MM.1S (cell line): ENCODE measurements around the gene EP400.

ENCODE experiments used
- DNase-seq: peaks from one replicate; pipeline ENCODE4 v3.0.0-alpha.2; 2015
- H2AFZ ChIP-seq: fragments of 300-600 bp; sonication (generic); 2 replicates; pipeline ENCODE4 v1.6.0; 2016; ENCODE audit warnings: antibody characterized with exemption, low read length
- H3F3A ChIP-seq: fragments of 300-600 bp; sonication (generic); 2 replicates; pipeline ENCODE4 v1.6.1; 2016; ENCODE audit warnings: mild to moderate bottlenecking, antibody characterized with exemption, low read length, moderate library complexity, mixed read lengths; ENCODE audit not compliant: insufficient read depth
- H3K27ac ChIP-seq: fragments of 300-600 bp; sonication (generic); 2 replicates; pipeline ENCODE4 v1.5.1; 2016; ENCODE audit warnings: mild to moderate bottlenecking, low read length
- H3K27me3 ChIP-seq: fragments of 300-600 bp; sonication (generic); replicated peaks from 2 replicates; pipeline ENCODE4 v1.6.0; 2016; ENCODE audit warnings: low read length; ENCODE audit not compliant: insufficient read depth
- H3K36me3 ChIP-seq: fragments of 300-600 bp; sonication (generic); replicated peaks from 2 replicates; pipeline ENCODE4 v1.6.1; 2016; ENCODE audit warnings: mild to moderate bottlenecking, low read length, mixed read lengths; ENCODE audit not compliant: insufficient read depth
- H3K4me1 ChIP-seq: fragments of 300-600 bp; sonication (generic); 2 replicates; pipeline ENCODE4 v1.6.1; 2016; ENCODE audit warnings: low read length, mixed read lengths
- H3K4me2 ChIP-seq: fragments of 300-600 bp; sonication (generic); 2 replicates; pipeline ENCODE4 v1.6.0; 2016; ENCODE audit warnings: low read depth, low read length
- H3K4me3 ChIP-seq: fragments of 300-600 bp; sonication (generic); 2 replicates; pipeline ENCODE4 v1.5.1; 2016; ENCODE audit warnings: low read length, mixed read lengths
- H3K79me2 ChIP-seq: fragments of 300-600 bp; sonication (generic); 2 replicates; pipeline ENCODE4 v1.6.1; 2016; ENCODE audit warnings: mixed run types, low read length, mixed read lengths
- H3K9ac ChIP-seq: fragments of 300-600 bp; sonication (generic); 2 replicates; pipeline ENCODE4 v1.6.1; 2016; ENCODE audit warnings: low read length, mixed read lengths
- H3K9me2 ChIP-seq: fragments of 300-600 bp; sonication (generic); replicated peaks from 2 replicates; pipeline ENCODE4 v1.6.1; 2016; ENCODE audit warnings: mild to moderate bottlenecking, low read length, mixed read lengths; ENCODE audit not compliant: insufficient read depth
- H3K9me3 ChIP-seq: fragments of 300-600 bp; sonication (generic); replicated peaks from 2 replicates; pipeline ENCODE4 v1.6.1; 2016; ENCODE audit warnings: mild to moderate bottlenecking, low read length, mixed read lengths; ENCODE audit not compliant: insufficient read depth
- H4K20me1 ChIP-seq: fragments of 300-600 bp; sonication (generic); 2 replicates; pipeline ENCODE4 v1.6.1; 2016; ENCODE audit warnings: mild to moderate bottlenecking, low read length, moderate library complexity, mixed read lengths; ENCODE audit not compliant: insufficient read depth
- EZH2 ChIP-seq: fragments of 300-600 bp; sonication (generic); optimal IDR thresholded peaks from 2 replicates; pipeline ENCODE3; 2017; ENCODE audit warnings: low read depth, mild to moderate bottlenecking, antibody characterized with exemption, low read length, mixed read lengths
- EZH2phosphoT487 ChIP-seq: fragments of 300-600 bp; sonication (generic); IDR thresholded peaks from 2 replicates; pipeline ENCODE4 v1.6.1; 2018; ENCODE audit warnings: antibody characterized with exemption, low read length
- TF ChIP-seq, protein P1 (sequence below): fragments of 300-600 bp; sonication (generic); IDR thresholded peaks from 2 replicates; pipeline ENCODE4 v1.5.1; 2016; ENCODE audit warnings: antibody characterized with exemption, low read length, mixed read lengths

The EP400 gene

DNA sequence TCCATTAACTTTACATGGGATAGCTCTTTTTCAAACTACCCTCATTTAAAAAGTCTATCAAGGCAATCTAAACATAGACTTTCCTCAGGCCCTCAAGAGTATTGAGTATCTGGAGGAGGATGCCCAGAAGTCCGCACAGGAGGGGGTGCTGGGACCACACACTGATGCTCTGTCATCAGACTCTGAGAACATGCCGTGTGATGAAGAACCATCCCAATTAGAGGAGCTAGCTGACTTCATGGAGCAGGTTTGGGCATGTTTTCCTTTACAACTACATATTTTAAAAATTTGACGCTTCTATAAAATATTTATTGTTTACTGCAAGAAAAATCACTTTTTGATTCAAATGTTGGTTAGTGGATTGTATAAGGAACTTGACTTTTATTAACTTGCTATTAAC lies 93.5 kb downstream of the EP400 start:
- TF ChIP-seq, protein P1, sequence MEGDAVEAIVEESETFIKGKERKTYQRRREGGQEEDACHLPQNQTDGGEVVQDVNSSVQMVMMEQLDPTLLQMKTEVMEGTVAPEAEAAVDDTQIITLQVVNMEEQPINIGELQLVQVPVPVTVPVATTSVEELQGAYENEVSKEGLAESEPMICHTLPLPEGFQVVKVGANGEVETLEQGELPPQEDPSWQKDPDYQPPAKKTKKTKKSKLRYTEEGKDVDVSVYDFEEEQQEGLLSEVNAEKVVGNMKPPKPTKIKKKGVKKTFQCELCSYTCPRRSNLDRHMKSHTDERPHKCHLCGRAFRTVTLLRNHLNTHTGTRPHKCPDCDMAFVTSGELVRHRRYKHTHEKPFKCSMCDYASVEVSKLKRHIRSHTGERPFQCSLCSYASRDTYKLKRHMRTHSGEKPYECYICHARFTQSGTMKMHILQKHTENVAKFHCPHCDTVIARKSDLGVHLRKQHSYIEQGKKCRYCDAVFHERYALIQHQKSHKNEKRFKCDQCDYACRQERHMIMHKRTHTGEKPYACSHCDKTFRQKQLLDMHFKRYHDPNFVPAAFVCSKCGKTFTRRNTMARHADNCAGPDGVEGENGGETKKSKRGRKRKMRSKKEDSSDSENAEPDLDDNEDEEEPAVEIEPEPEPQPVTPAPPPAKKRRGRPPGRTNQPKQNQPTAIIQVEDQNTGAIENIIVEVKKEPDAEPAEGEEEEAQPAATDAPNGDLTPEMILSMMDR: no peak
- TF ChIP-seq EZH2phosphoT487 (no peak), EZH2 (no peak)
- Histone ChIP-seq H3K9me2 (no peaks in the 10 kb centered on the region), H3F3A (no peaks in the 10 kb centered on the region), H3K4me1 (no peaks in the 10 kb centered on the region), H3K27ac (no peak overlapping the region), H3K9ac (no peak overlapping the region), H3K4me3 (no peak overlapping the region), H3K9me3 (no peaks in the 10 kb centered on the region), H3K79me2 (no peaks in the 10 kb centered on the region), H3K36me3 (no peaks in the 10 kb centered on the region), H4K20me1 (no peaks in the 10 kb centered on the region), H3K4me2 (no peak overlapping the region), H2AFZ (no peak overlapping the region), H3K27me3 (no peaks in the 10 kb centered on the region)
- DNase-seq: no peak

DNA sequence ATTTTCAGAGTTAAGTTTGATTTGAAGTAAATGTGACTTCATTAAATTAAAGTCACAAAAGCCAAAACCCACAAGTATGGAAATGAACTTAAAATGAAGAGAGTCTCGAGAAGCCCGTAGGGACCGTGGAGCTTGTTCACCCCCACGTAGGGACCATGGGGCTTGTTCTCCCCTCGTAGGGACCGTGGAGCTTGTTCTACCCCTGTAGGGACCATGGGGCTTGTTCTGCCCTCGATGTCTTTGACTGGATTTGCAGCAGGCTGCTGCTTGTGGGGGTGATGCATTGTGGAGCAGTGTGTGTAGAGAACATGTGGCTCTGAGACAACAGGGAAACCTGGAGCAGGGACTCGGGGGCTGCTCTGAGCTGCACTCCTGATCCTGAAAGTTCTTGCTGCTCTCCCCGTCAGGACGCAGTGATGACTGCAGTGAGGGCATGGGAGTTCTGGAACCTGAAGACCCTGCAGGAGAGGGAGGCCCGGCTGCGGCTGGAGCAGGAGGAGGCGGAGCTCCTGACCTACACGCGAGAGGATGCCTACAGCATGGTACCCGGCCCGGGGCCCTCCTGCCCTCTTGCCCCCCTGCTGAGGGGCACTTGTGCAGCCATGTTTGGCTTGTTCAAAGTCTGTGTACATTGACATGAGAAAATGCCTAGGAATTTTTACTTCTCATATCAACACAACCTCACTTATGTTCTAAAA lies 94.2 kb downstream of the EP400 start:
- H3K9ac ChIP-seq: no peak overlapping the region
- no peaks in the 10 kb centered on the region for H3K36me3 ChIP-seq
- no peak for TF ChIP-seq EZH2phosphoT487
- TF ChIP-seq, protein P1: no peak
- no peak for TF ChIP-seq EZH2
- DNase-seq: no peak
- H3K79me2 ChIP-seq: no peaks in the 10 kb centered on the region
- no peak overlapping the region for H3K4me2 ChIP-seq
- H3F3A ChIP-seq: no peaks in the 10 kb centered on the region
- no peaks in the 10 kb centered on the region for H3K9me3 ChIP-seq
- H2AFZ ChIP-seq: no peak overlapping the region
- no peaks in the 10 kb centered on the region for H3K27me3 ChIP-seq
- no peak overlapping the region for H3K27ac ChIP-seq
- H4K20me1 ChIP-seq: no peaks in the 10 kb centered on the region
- H3K9me2 ChIP-seq: no peaks in the 10 kb centered on the region
- no peaks in the 10 kb centered on the region for H3K4me1 ChIP-seq
- H3K4me3 ChIP-seq: no peak overlapping the region

DNA sequence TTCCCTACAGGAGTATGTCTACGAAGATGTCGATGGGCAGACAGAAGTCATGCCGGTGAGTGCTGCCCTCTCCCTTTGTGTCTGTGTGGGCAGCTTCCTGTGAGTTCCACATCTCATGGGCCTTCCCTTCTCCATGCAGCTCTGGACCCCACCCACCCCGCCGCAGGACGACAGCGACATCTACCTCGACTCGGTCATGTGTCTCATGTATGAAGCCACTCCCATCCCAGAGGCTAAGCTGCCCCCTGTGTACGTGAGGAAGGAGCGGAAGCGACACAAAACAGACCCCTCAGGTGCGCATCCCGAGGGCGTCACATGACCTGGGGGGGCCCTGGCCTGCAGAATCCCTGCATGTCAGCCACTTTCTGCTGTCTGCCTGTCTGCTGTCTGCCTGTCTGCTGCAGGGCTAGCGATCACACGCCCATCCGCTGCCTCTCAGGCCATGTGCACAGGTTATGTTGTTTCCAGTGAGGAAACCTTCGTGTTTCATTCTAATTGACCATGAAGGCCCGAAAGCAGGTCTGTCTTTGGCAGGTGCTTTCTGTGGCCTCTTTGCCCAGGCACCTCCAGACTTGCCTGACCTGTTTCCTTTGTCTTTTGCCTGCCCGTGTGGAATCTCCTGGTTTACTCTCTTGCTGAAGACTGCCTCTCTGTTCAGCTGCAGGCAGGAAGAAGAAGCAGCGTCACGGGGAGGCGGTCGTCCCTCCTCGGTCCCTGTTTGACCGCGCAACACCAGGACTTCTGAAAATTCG lies 95.1 kb downstream of the EP400 start:
- H3K79me2 ChIP-seq: no peaks in the 10 kb centered on the region
- H3K36me3 ChIP-seq: no peaks in the 10 kb centered on the region
- H3K9me2 ChIP-seq: no peaks in the 10 kb centered on the region
- H4K20me1 ChIP-seq: no peaks in the 10 kb centered on the region
- no peaks in the 10 kb centered on the region for H3K9me3 ChIP-seq
- no peak overlapping the region for H3K27ac ChIP-seq
- H2AFZ ChIP-seq: no peak overlapping the region
- H3K4me2 ChIP-seq: no peak overlapping the region
- no peaks in the 10 kb centered on the region for H3K4me1 ChIP-seq
- no peak for TF ChIP-seq EZH2phosphoT487
- TF ChIP-seq, protein P1: no peak
- no peak for TF ChIP-seq EZH2
- H3K27me3 ChIP-seq: no peaks in the 10 kb centered on the region
- no peak overlapping the region for H3K4me3 ChIP-seq
- no peaks in the 10 kb centered on the region for H3F3A ChIP-seq
- no peak for DNase-seq
- no peak overlapping the region for H3K9ac ChIP-seq
